Parathyroid adenoma (tissue), 2 donors: Measurements from ENCODE around the gene BID.

ENCODE experiments used
- H2AFZ ChIP-seq: fragments of 300-600 bp; sonication (generic); one replicate; pipeline ENCODE4 v1.7.0; 2017; ENCODE audit warnings: antibody characterized with exemption, mild to moderate bottlenecking
- H3K27ac ChIP-seq: fragments of 300-600 bp; sonication (generic); one replicate; pipeline ENCODE4 v1.7.0; 2017
- H3K27me3 ChIP-seq: fragments of 300-600 bp; sonication (generic); one replicate; pipeline ENCODE4 v1.7.0; 2017; ENCODE audit warnings: low read length; ENCODE audit not compliant: control insufficient read depth, insufficient read depth
- H3K36me3 ChIP-seq: fragments of 300-600 bp; sonication (generic); one replicate; pipeline ENCODE4 v1.7.0; 2017; ENCODE audit warnings: low read length; ENCODE audit not compliant: control insufficient read depth, insufficient read depth
- H3K4me1 ChIP-seq: fragments of 300-600 bp; sonication (generic); one replicate; pipeline ENCODE4 v1.7.0; 2017; ENCODE audit warnings: control low read depth
- H3K4me2 ChIP-seq: fragments of 300-600 bp; sonication (generic); one replicate; pipeline ENCODE4 v1.7.0; 2017; ENCODE audit warnings: low read length
- H3K4me3 ChIP-seq: fragments of 300-600 bp; sonication (generic); one replicate; pipeline ENCODE4 v1.7.0; 2017; ENCODE audit warnings: low read depth, low read length
- H3K79me2 ChIP-seq: fragments of 300-600 bp; sonication (generic); one replicate; pipeline ENCODE4 v1.7.0; 2017; ENCODE audit warnings: control low read depth
- H3K9ac ChIP-seq: fragments of 300-600 bp; sonication (generic); one replicate; pipeline ENCODE4 v1.7.0; 2017; ENCODE audit warnings: mild to moderate bottlenecking
- H3K9me3 ChIP-seq: fragments of 300-600 bp; sonication (generic); one replicate; pipeline ENCODE4 v1.7.0; 2017; ENCODE audit warnings: low read length; ENCODE audit not compliant: control insufficient read depth
- CTCF ChIP-seq: fragments of 300-600 bp; sonication (generic); IDR thresholded peaks from one replicate; pipeline ENCODE4 v1.7.0; 2017; ENCODE audit warnings: antibody characterized with exemption, mild to moderate bottlenecking
- donor health status: primary hyperparathyroidism.

The BID gene

GRCh38 chr22:17797721-17798559 is 23.7 kb upstream of the BID start:
- H2AFZ ChIP-seq, result no peak overlapping the region
- H3K4me3 ChIP-seq, result no peak overlapping the region
- H3K4me2 ChIP-seq, result no peak overlapping the region
- no peaks in the 10 kb centered on the region for H3K9me3 ChIP-seq
- no peaks in the 10 kb centered on the region for H3K79me2 ChIP-seq
- H3K36me3 ChIP-seq, result no peaks in the 10 kb centered on the region
- no peak for TF ChIP-seq CTCF
- no peaks in the 10 kb centered on the region for H3K4me1 ChIP-seq
- no peak overlapping the region for H3K27ac ChIP-seq
- H3K9ac ChIP-seq, result no peak overlapping the region
- H3K27me3 ChIP-seq, result no peaks in the 10 kb centered on the region

GRCh38 chr22:17796695-17797094 is 22.4 kb upstream of the BID start:
- no peaks in the 10 kb centered on the region for H3K4me1 ChIP-seq
- H3K36me3 ChIP-seq, result no peaks in the 10 kb centered on the region
- H2AFZ ChIP-seq, result no peak overlapping the region
- H3K79me2 ChIP-seq, result no peaks in the 10 kb centered on the region
- no peaks in the 10 kb centered on the region for H3K27me3 ChIP-seq
- H3K9me3 ChIP-seq, result no peaks in the 10 kb centered on the region
- no peak overlapping the region for H3K4me3 ChIP-seq
- no peak overlapping the region for H3K4me2 ChIP-seq
- no peak for TF ChIP-seq CTCF
- H3K9ac ChIP-seq, result no peak overlapping the region
- no peak overlapping the region for H3K27ac ChIP-seq

- Histone ChIP-seq H3K27me3 (no peaks in the 10 kb centered on the region), H2AFZ (no peak overlapping the region), H3K4me3 (no peak overlapping the region), H3K4me1 (no peaks in the 10 kb centered on the region), H3K79me2 (no peaks in the 10 kb centered on the region), H3K9me3 (no peaks in the 10 kb centered on the region), H3K27ac (no peak overlapping the region), H3K36me3 (no peaks in the 10 kb centered on the region), H3K4me2 (no peak overlapping the region), H3K9ac (no peak overlapping the region)
- TF ChIP-seq CTCF, result no peak
These were observed 21.6 kb upstream of the BID start for GRCh38 chr22:17795661-17796548.

GRCh38 chr22:17794726-17795542 is 20.7 kb upstream of the BID start:
- H3K27ac ChIP-seq, result no peak overlapping the region
- H3K9me3 ChIP-seq, result no peaks in the 10 kb centered on the region
- no peaks in the 10 kb centered on the region for H3K27me3 ChIP-seq
- H2AFZ ChIP-seq, result no peak overlapping the region
- TF ChIP-seq CTCF, result no peak
- no peak overlapping the region for H3K9ac ChIP-seq
- no peaks in the 10 kb centered on the region for H3K79me2 ChIP-seq
- no peak overlapping the region for H3K4me3 ChIP-seq
- H3K36me3 ChIP-seq, result no peaks in the 10 kb centered on the region
- no peaks in the 10 kb centered on the region for H3K4me1 ChIP-seq
- H3K4me2 ChIP-seq, result no peak overlapping the region
